Neuron (in vitro differentiated cells): ENCODE data around the gene TMEM247.

ENCODE experiments used
- H2AFZ ChIP-seq: one replicate; pipeline ENCODE4 v1.6.1; 2013; ENCODE audit warnings: low read depth, mild to moderate bottlenecking, inconsistent platforms, low read length, moderate library complexity
- H3K27me3 ChIP-seq: one replicate; pipeline ENCODE4 v1.6.1; 2013; ENCODE audit warnings: low read length; ENCODE audit not compliant: insufficient read depth
- H3K36me3 ChIP-seq: one replicate; pipeline ENCODE4 v1.6.1; 2013; ENCODE audit warnings: low read length; ENCODE audit not compliant: insufficient read depth
- H3K4me1 ChIP-seq: one replicate; pipeline ENCODE4 v1.6.1; 2013; ENCODE audit warnings: low read length; ENCODE audit not compliant: insufficient read depth
- H3K4me3 ChIP-seq: 2 replicates; pipeline ENCODE4 v1.5.1; 2013; ENCODE audit warnings: mild to moderate bottlenecking, low read length, moderate library complexity
- H3K9me3 ChIP-seq: one replicate; pipeline ENCODE4 v1.6.1; 2013; ENCODE audit warnings: low read length

The TMEM247 gene

GRCh38 chr2:46479265-46479664 is at the start of gene TMEM247:
Gene TMEM247 (plus strand): TSS chr2:46479565.
- peaks cover 3% of the 10 kb centered on the region for H3K27me3 ChIP-seq
- H3K36me3 ChIP-seq = no peaks in the 10 kb centered on the region
- H3K4me3 ChIP-seq = no peak within 1 kb of the TSS
- H3K4me1 ChIP-seq = no peaks in the 10 kb centered on the region
- no peaks in the 10 kb centered on the region for H3K9me3 ChIP-seq
- no peak within 1 kb of the TSS for H2AFZ ChIP-seq

DNA sequence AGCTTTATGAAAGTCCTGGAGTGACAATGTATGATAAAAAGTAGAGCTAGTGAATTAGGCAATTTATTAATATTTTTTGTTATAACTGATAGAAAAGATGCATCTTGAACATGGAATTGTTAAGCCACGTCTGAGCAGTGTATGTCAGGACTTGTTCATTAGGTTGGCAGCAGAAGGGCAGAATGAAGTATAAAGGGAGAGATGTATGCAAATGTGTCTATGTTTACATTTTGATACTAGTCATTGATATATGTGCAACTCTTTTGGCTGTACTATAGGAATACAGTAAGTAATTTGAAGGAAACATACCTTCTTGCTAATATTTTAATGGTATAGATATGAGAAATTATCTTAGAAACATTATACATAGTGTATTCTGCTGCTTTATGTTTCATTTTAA is 49.0 kb upstream of the TMEM247 start:
- Histone ChIP-seq H3K9me3 (no peaks in the 10 kb centered on the region), H3K4me3 (no peak overlapping the region), H3K4me1 (peaks cover 10% of the 10 kb centered on the region), H3K27me3 (no peaks in the 10 kb centered on the region), H2AFZ (no peak overlapping the region), H3K36me3 (no peaks in the 10 kb centered on the region)

- H3K4me1 ChIP-seq = peaks cover 11% of the 10 kb centered on the region
- H2AFZ ChIP-seq = no peak overlapping the region
- H3K36me3 ChIP-seq = no peaks in the 10 kb centered on the region
- no peaks in the 10 kb centered on the region for H3K9me3 ChIP-seq
- no peaks in the 10 kb centered on the region for H3K27me3 ChIP-seq
- H3K4me3 ChIP-seq = no peak overlapping the region
Observed at GRCh38 chr2:46430992-46431391, 48.4 kb upstream of the TMEM247 start.

GRCh38 chr2:46431481-46432235 is 47.7 kb upstream of the TMEM247 start:
- Histone ChIP-seq H3K4me3 (no peak overlapping the region), H2AFZ (no peak overlapping the region), H3K4me1 (peaks cover 11% of the 10 kb centered on the region), H3K9me3 (no peaks in the 10 kb centered on the region), H3K27me3 (no peaks in the 10 kb centered on the region), H3K36me3 (no peaks in the 10 kb centered on the region)

DNA sequence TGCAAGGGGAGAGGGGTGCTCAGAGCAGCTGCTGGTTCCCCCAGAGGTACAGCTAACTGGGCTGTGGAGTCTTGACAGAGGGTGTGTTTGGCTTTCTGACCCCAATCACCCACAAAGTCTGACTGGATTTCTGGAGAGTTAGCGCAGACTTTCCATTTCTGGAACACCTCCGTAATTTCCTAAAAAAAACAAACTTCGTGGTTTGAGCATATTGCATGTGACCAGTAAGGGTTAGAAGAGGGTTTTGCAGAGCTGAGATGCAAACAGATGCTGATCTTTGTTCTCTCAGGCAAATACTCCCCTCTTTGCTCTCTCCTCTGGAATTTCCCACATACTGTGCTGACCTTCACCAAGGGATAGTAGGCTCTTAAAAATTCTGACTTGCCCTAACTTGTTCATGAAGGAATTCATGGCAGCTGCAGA is 44.5 kb upstream of the TMEM247 start:
- no peak overlapping the region for H2AFZ ChIP-seq
- H3K9me3 ChIP-seq = no peaks in the 10 kb centered on the region
- no peaks in the 10 kb centered on the region for H3K36me3 ChIP-seq
- peaks cover 11% of the 10 kb centered on the region for H3K4me1 ChIP-seq
- H3K27me3 ChIP-seq = no peaks in the 10 kb centered on the region
- H3K4me3 ChIP-seq = no peak overlapping the region

- H3K4me3 ChIP-seq = no peak overlapping the region
- H2AFZ ChIP-seq = no peak overlapping the region
- no peaks in the 10 kb centered on the region for H3K9me3 ChIP-seq
- peaks cover 11% of the 10 kb centered on the region for H3K4me1 ChIP-seq
- H3K27me3 ChIP-seq = no peaks in the 10 kb centered on the region
- no peaks in the 10 kb centered on the region for H3K36me3 ChIP-seq
Observed at GRCh38 chr2:46435353-46435752, 44.0 kb upstream of the TMEM247 start.

DNA sequence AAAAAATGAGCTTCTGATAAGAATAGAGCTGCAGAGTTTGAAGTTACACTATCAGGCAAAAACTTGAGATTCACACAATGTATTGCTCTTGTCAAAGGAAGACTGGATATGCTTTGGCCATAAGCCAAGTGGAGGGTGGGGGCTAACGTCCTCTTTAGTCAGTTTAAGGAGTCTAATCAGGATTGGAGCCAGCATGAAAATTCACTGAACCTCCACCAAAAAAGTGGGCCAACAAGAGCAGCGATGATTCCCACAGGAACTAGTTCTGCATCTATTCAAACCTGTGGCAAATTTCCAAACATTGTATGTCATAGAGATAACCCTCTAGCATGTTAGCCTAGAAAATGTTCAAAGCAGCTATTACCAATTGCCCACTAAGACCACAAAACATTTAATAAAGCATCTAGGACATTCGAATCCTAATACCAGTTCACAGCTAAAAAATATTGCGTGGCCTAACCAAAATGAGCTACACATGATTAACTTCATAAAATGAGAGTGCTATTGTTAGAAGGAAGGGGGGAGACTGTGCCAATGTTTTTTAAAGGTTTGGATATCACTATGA is 43.5 kb upstream of the TMEM247 start:
- Histone ChIP-seq H3K9me3 (no peaks in the 10 kb centered on the region), H3K4me3 (no peak overlapping the region), H3K27me3 (no peaks in the 10 kb centered on the region), H2AFZ (no peak overlapping the region), H3K36me3 (no peaks in the 10 kb centered on the region), H3K4me1 (peaks cover 11% of the 10 kb centered on the region)

DNA sequence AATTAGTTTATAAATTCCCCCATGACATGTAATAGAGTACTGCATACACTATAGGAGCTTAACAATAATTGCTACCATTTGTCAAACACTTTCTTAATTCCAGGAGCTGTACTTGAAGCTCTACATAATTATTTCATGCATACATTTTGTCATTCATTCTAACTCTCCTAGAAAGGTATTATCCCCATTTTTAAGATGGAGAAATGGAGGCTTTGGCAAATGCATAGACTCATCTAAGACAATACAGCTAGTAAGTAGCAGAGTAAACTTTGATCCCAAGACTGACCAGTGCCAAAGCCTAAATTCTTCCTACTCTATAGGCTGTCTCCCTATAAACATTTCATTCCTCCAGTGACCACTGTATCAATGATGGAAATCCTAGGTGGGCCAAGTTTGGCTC is 42.6 kb upstream of the TMEM247 start:
- Histone ChIP-seq H3K4me3 (no peak overlapping the region), H3K27me3 (no peaks in the 10 kb centered on the region), H3K36me3 (no peaks in the 10 kb centered on the region), H2AFZ (no peak overlapping the region), H3K9me3 (no peaks in the 10 kb centered on the region), H3K4me1 (peaks cover 11% of the 10 kb centered on the region)

DNA sequence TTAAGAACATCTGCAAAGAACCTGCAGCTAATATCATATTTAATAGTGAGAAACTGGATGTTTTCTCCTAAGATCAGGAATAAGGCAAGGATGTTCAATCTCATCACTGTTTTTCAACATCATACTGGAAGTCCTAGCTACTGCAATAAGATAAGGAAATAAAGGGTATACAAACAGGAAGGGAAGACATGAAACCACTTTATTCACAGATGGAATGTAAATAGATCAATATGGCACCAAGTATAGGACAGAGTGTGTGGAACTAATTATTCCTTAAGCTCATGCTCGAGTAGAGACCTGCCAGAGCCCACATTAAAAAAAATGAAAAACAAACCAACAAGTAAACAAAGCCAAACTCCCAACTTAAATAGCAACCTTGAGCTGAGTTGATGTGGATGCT is 41.3 kb upstream of the TMEM247 start:
- Histone ChIP-seq H3K9me3 (no peaks in the 10 kb centered on the region), H3K27me3 (no peaks in the 10 kb centered on the region), H3K4me3 (no peak overlapping the region), H3K36me3 (no peaks in the 10 kb centered on the region), H3K4me1 (peaks cover 11% of the 10 kb centered on the region), H2AFZ (no peak overlapping the region)

GRCh38 chr2:46438794-46439193 is 40.6 kb upstream of the TMEM247 start:
- H3K4me1 ChIP-seq = peaks cover 11% of the 10 kb centered on the region
- H3K36me3 ChIP-seq = no peaks in the 10 kb centered on the region
- no peaks in the 10 kb centered on the region for H3K9me3 ChIP-seq
- H2AFZ ChIP-seq = no peak overlapping the region
- no peak overlapping the region for H3K4me3 ChIP-seq
- no peaks in the 10 kb centered on the region for H3K27me3 ChIP-seq

GRCh38 chr2:46439582-46439981 is 39.8 kb upstream of the TMEM247 start:
- no peak overlapping the region for H3K4me3 ChIP-seq

DNA sequence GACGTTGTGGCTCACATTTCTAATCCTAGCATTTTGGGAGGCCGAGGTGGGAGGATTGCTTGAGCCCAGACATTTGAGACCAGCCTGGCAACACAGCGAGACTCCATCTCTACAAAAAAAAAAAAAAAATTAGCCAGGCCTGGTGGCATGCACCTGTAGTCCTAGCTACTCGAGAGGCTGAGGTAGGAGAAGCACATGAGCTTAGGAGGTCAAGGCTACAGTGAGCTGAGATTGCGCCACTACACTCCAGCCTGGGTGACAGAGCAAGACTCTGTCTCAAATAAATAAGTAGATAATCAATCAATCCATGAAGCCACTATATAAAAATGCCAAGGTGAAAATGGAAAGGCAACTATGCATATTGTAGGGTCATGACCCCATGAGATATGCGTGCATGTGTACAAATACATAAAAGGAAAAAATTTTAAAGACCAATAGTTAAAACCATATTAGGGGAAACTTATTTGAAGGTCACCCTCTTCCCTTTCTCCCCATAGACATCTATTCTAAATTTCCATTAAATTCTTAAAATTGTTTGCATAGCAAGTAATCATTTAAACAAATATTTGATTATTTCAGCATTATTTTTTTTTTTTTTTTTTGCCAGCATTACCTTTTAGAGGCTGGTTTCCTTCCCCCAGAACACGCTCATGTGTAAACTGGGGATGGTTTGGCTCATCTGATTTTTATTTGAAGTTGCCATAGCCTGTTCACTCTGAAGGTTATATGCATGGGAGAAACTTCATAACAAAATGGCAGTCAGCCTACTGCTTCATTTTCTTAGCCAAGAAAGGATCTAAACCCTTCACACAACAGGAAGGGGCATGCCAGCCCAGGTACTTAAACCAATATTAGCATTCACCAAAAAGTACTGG is 37.3 kb upstream of the TMEM247 start:
- Histone ChIP-seq H3K4me1 (no peaks in the 10 kb centered on the region), H3K9me3 (no peaks in the 10 kb centered on the region), H3K27me3 (no peaks in the 10 kb centered on the region), H3K4me3 (no peak overlapping the region), H2AFZ (no peak overlapping the region), H3K36me3 (no peaks in the 10 kb centered on the region)

More at GRCh38 chr2:46439582-46439981, 39.8 kb upstream of the TMEM247 start:
- peaks cover 9% of the 10 kb centered on the region for H3K4me1 ChIP-seq
- no peaks in the 10 kb centered on the region for H3K27me3 ChIP-seq
- no peaks in the 10 kb centered on the region for H3K36me3 ChIP-seq
- no peak overlapping the region for H2AFZ ChIP-seq
- H3K9me3 ChIP-seq = no peaks in the 10 kb centered on the region

- H3K27me3 ChIP-seq = no peaks in the 10 kb centered on the region
- no peaks in the 10 kb centered on the region for H3K4me1 ChIP-seq
- H3K36me3 ChIP-seq = no peaks in the 10 kb centered on the region
- H2AFZ ChIP-seq = no peak overlapping the region
- H3K9me3 ChIP-seq = no peaks in the 10 kb centered on the region
- H3K4me3 ChIP-seq = no peak overlapping the region
Observed at GRCh38 chr2:46444732-46445131, 34.6 kb upstream of the TMEM247 start.
